ENCODE measurements around the gene SIAH3. TPM values are rescaled to one million over a fixed set of nuclear protein-coding genes. Genes with fewer than 3 reads are reported as not detected.
A peak's percentile ranks its signal among the peaks of the same experiment; 100 is the strongest.

Gene SIAH3
- total RNA-seq, 1 donor from 2014 or later, result 0.05 TPM

- ATAC-seq, result peak; percentile 68
- DNase-seq (ENCODE audit: missing footprints), result no peak
- intact Hi-C loops (cut with DNase I), result no loop called here
Measured at GRCh38 chr13:45796426-45797235, 54.9 kb downstream of the SIAH3 start.

- ATAC-seq (no peak), DNase-seq (ENCODE audit: missing footprints) (no peak)
- intact Hi-C loops (cut with DNase I), result no loop called here
Measured at GRCh38 chr13:45792827-45793303, 58.7 kb downstream of the SIAH3 start.

GRCh38 chr13:45788011-45788410, 63.5 kb downstream of the SIAH3 start:
- DNase-seq (ENCODE audit: missing footprints), result no peak
- intact Hi-C loops (cut with DNase I), result loop anchor here (10.0 kb wide), 1 partner anchor 163 kb away; no protein-coding TSS in a partner anchor
- ATAC-seq, result no peak

- intact Hi-C loops (cut with DNase I), result loop anchor here (10.0 kb wide), 1 partner anchor 163 kb away; no protein-coding TSS in a partner anchor
- no peak for ATAC-seq
- no peak for DNase-seq (ENCODE audit: missing footprints)
Measured at GRCh38 chr13:45787346-45787745, 64.2 kb downstream of the SIAH3 start.

- DNase-seq (ENCODE audit: missing footprints) (no peak), ATAC-seq (peak; percentile 27)
- intact Hi-C loops (cut with DNase I), result loop anchor here (10.0 kb wide), 1 partner anchor 162 kb away; no protein-coding TSS in a partner anchor
Measured at GRCh38 chr13:45786293-45786920, 65.1 kb downstream of the SIAH3 start.

GRCh38 chr13:45784755-45785675, 66.5 kb downstream of the SIAH3 start:
- DNase-seq (ENCODE audit: missing footprints) (no peak), ATAC-seq (no peak)
- intact Hi-C loops (cut with DNase I), result loop anchor here (10.0 kb wide), 1 partner anchor 160 kb away; no protein-coding TSS in a partner anchor

GRCh38 chr13:45783346-45784043, 68.1 kb downstream of the SIAH3 start:
- DNase-seq (ENCODE audit: missing footprints), result no peak
- ATAC-seq, result no peak
- intact Hi-C loops (cut with DNase I), result loop anchor here (10.0 kb wide), 1 partner anchor 159 kb away; no protein-coding TSS in a partner anchor

GRCh38 chr13:45782327-45783045, 69.1 kb downstream of the SIAH3 start:
- DNase-seq (ENCODE audit: missing footprints) (no peak), ATAC-seq (no peak)
- intact Hi-C loops (cut with DNase I), result loop anchor here (10.0 kb wide), 1 partner anchor 158 kb away; no protein-coding TSS in a partner anchor

- peak; percentile 75 for ATAC-seq
- no peak for DNase-seq (ENCODE audit: missing footprints)
- intact Hi-C loops (cut with DNase I), result loop anchor here (10.0 kb wide), 1 partner anchor 157 kb away; no protein-coding TSS in a partner anchor
Measured at GRCh38 chr13:45781553-45782326, 69.8 kb downstream of the SIAH3 start.

- no peak for DNase-seq (ENCODE audit: missing footprints)
- intact Hi-C loops (cut with DNase I), result loop anchor here (10.0 kb wide), 1 partner anchor 155 kb away; no protein-coding TSS in a partner anchor
- no peak for ATAC-seq
Measured at GRCh38 chr13:45779901-45780300, 71.7 kb downstream of the SIAH3 start.

GRCh38 chr13:45778882-45779281, 72.7 kb downstream of the SIAH3 start:
- intact Hi-C loops (cut with DNase I), result no loop called here
- ATAC-seq (no peak), DNase-seq (ENCODE audit: missing footprints) (no peak)

GRCh38 chr13:45776748-45777147, 74.8 kb downstream of the SIAH3 start:
- no peak for ATAC-seq

GRCh38 chr13:45775401-45775963, 76.1 kb downstream of the SIAH3 start:
- DNase-seq (ENCODE audit: missing footprints) (no peak), ATAC-seq (no peak)
- intact Hi-C loops (cut with DNase I), result no loop called here

More at GRCh38 chr13:45776748-45777147, 74.8 kb downstream of the SIAH3 start:
- DNase-seq (ENCODE audit: missing footprints), result no peak
- intact Hi-C loops (cut with DNase I), result no loop called here

- no peak for ATAC-seq
- intact Hi-C loops (cut with DNase I), result no loop called here
- DNase-seq (ENCODE audit: missing footprints), result no peak
Measured at GRCh38 chr13:45773944-45774343, 77.6 kb downstream of the SIAH3 start.

- intact Hi-C loops (cut with DNase I), result no loop called here
- ATAC-seq (no peak), DNase-seq (ENCODE audit: missing footprints) (no peak)
Measured at GRCh38 chr13:45773236-45773635, 78.3 kb downstream of the SIAH3 start.

- intact Hi-C loops (cut with DNase I), result no loop called here
- DNase-seq (ENCODE audit: missing footprints) (no peak), ATAC-seq (no peak)
Measured at GRCh38 chr13:45770886-45771285, 80.7 kb downstream of the SIAH3 start.

Measured in Right ventricle myocardium inferior (tissue), 1 donor.